ENCODE measurements around the gene SHOC2.

The SHOC2 gene

DNA sequence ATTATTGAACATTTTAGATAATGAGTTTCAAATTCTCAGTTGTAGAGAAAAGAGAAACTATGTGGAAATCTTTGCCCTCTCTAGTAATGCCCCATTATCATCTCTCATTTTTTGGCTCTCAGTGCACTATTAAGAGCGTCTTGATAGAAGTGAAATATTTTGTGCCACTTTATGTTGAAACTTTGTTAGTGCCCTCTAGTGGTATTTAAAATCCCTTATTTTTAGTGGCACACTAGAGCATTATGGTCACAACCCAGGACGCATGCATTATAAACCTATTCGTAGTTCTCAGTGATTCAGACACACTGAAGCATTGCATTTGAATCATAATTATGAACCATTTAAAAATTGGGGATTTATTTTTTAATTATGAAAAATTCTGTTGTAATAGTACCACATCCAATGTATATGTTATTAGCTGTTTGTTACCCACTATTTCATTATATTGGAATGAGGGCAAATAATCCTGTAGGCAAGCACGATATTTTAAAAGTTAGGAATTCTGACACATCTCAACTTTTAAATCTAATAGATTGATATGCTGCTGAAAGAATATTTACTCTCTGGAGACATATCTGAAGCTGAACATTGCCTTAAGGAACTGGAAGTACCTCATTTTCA, 25.7 kb upstream of the SHOC2 start:
- Histone ChIP-seq H3K79me1 (ENCODE audit: low read length) (no peaks in the 10 kb centered on the region), H4K12ac (ENCODE audit: low read depth, low read length) (no peak overlapping the region), H3K23ac (ENCODE audit: low read length) (no peak overlapping the region), H3K79me2 (ENCODE audit: control insufficient read depth, insufficient read depth, low read length, poor library complexity) (no peaks in the 10 kb centered on the region), H2BK12ac (ENCODE audit: low read length) (no peak overlapping the region), H4K8ac (ENCODE audit: low read depth, low read length) (no peak overlapping the region), H3K4me2 (ENCODE audit: low read length) (no peak overlapping the region), H3K18ac (ENCODE audit: low read length) (no peak overlapping the region), H3K9me3 (ENCODE audit: insufficient read depth, low read depth, low read length) (no peaks in the 10 kb centered on the region), H2AK5ac (ENCODE audit: low read length) (no peak overlapping the region), H3K27ac (ENCODE audit: low read depth, low read length) (no peak overlapping the region), H2BK5ac (ENCODE audit: low read depth, low read length, poor library complexity) (no peak overlapping the region), H3K36me3 (ENCODE audit: control insufficient read depth in 1 of 2, insufficient read depth in 2 of 2, low read length in 2 of 2) (peaks cover 0 to 7% of the 10 kb centered on the region in 2 experiments), H3K4me1 (ENCODE audit: control insufficient read depth in 1 of 2, insufficient read depth in 2 of 2, low read length in 2 of 2) (no peaks in the 10 kb centered on the region), H2BK120ac (ENCODE audit: insufficient read depth, low read length, poor library complexity) (no peak overlapping the region), H3K4me3 (ENCODE audit: low read depth, low read length) (no peak overlapping the region), H3K27me3 (ENCODE audit: insufficient read depth, low read length) (no peaks in the 10 kb centered on the region), H3K4ac (ENCODE audit: low read depth, low read length) (no peak overlapping the region), H3K9ac (ENCODE audit: low read length) (no peak overlapping the region), H4K91ac (ENCODE audit: low read depth, low read length) (no peak overlapping the region), H3K14ac (ENCODE audit: low read length) (no peak overlapping the region), H2AFZ (ENCODE audit: insufficient read depth, low read length, poor library complexity) (no peak overlapping the region)
- WGBS (ENCODE audit: extremely low coverage, insufficient coverage, insufficient read length) = no CpG with 5 or more reads among the region's 4 CpGs
- peak in 1 of 2 donors; percentile 78 for DNase-seq

DNA sequence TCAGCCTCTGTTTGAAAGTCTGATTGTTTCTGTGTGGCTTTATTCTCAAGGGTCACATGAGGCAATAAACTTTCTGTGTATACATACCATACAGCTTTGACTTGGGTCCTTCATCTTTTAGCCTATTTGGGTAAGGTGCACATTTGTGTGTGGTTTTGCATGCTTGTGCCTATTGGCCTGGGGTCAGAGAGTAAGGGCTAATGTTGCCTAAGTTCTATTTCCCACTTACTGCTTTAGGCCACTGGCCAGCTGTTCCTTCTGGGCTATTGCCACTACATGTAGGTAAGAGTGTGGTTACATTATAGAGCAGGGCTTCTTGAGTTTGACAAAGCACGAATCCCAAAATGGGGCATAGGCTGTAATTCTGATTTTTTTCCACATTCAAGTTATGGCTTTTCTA, 22.2 kb upstream of the SHOC2 start:
- no peak overlapping the region for H2AFZ ChIP-seq (ENCODE audit: insufficient read depth, low read length, poor library complexity)

DNA sequence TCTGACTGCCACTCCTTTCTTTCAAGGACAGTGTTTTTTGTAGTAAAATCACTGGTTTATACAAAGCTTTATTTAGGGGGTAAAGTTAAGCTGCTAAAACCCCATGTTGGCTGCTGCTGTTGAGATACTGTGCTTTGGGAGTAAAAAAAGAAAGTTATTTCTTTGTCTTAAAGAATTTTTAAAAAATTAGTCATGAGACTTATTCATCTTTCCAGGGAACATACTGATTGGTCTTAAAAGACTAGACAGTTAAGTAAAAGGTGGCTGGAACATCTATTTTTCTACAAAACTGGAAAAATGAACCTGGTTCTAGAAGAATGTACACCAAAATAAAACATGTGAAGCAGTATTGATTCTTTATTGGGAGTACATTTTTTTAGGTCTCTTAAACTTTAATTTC, 21.0 kb upstream of the SHOC2 start:
- no peak overlapping the region for H3K23ac ChIP-seq (ENCODE audit: low read length)
- H3K27me3 ChIP-seq (ENCODE audit: insufficient read depth, low read length) = no peaks in the 10 kb centered on the region
- DNase-seq = no peak
- H3K27ac ChIP-seq (ENCODE audit: low read depth, low read length) = no peak overlapping the region
- no peak overlapping the region for H3K4ac ChIP-seq (ENCODE audit: low read depth, low read length)
- no peak overlapping the region for H4K8ac ChIP-seq (ENCODE audit: low read depth, low read length)
- no peak overlapping the region for H2BK5ac ChIP-seq (ENCODE audit: low read depth, low read length, poor library complexity)
- no peak overlapping the region for H2AK5ac ChIP-seq (ENCODE audit: low read length)
- no peak overlapping the region for H2BK120ac ChIP-seq (ENCODE audit: insufficient read depth, low read length, poor library complexity)
- H3K79me1 ChIP-seq (ENCODE audit: low read length) = no peaks in the 10 kb centered on the region
- no peak overlapping the region for H4K91ac ChIP-seq (ENCODE audit: low read depth, low read length)
- H3K9me3 ChIP-seq (ENCODE audit: insufficient read depth, low read depth, low read length) = no peaks in the 10 kb centered on the region
- H3K4me1 ChIP-seq (ENCODE audit: control insufficient read depth in 1 of 2, insufficient read depth in 2 of 2, low read length in 2 of 2) = no peaks in the 10 kb centered on the region
- H3K18ac ChIP-seq (ENCODE audit: low read length) = no peak overlapping the region
- H3K14ac ChIP-seq (ENCODE audit: low read length) = no peak overlapping the region
- no peak overlapping the region for H2AFZ ChIP-seq (ENCODE audit: insufficient read depth, low read length, poor library complexity)
- H3K4me3 ChIP-seq (ENCODE audit: low read depth, low read length) = no peak overlapping the region
- no peak overlapping the region for H4K12ac ChIP-seq (ENCODE audit: low read depth, low read length)
- H3K9ac ChIP-seq (ENCODE audit: low read length) = no peak overlapping the region
- H3K79me2 ChIP-seq (ENCODE audit: control insufficient read depth, insufficient read depth, low read length, poor library complexity) = no peaks in the 10 kb centered on the region
- no peak overlapping the region for H2BK12ac ChIP-seq (ENCODE audit: low read length)
- no peak overlapping the region for H3K4me2 ChIP-seq (ENCODE audit: low read length)
- peaks cover 3 to 9% of the 10 kb centered on the region in 2 experiments for H3K36me3 ChIP-seq (ENCODE audit: control insufficient read depth in 1 of 2, insufficient read depth in 2 of 2, low read length in 2 of 2)

More for the DNA sequence above, 22.2 kb upstream of the SHOC2 start:
- H3K27ac ChIP-seq (ENCODE audit: low read depth, low read length) = no peak overlapping the region
- no CpG with 5 or more reads among the region's 1 CpG for whole genome bisulfite sequencing (ENCODE audit: extremely low coverage, insufficient coverage, insufficient read length)
- no peak overlapping the region for H3K4me2 ChIP-seq (ENCODE audit: low read length)
- no peak overlapping the region for H2BK120ac ChIP-seq (ENCODE audit: insufficient read depth, low read length, poor library complexity)
- no peaks in the 10 kb centered on the region for H3K9me3 ChIP-seq (ENCODE audit: insufficient read depth, low read depth, low read length)
- DNase-seq = no peak
- H3K23ac ChIP-seq (ENCODE audit: low read length) = no peak overlapping the region
- H3K27me3 ChIP-seq (ENCODE audit: insufficient read depth, low read length) = no peaks in the 10 kb centered on the region
- H3K4ac ChIP-seq (ENCODE audit: low read depth, low read length) = no peak overlapping the region
- H3K36me3 ChIP-seq (ENCODE audit: control insufficient read depth in 1 of 2, insufficient read depth in 2 of 2, low read length in 2 of 2) = peaks cover 3 to 9% of the 10 kb centered on the region in 2 experiments
- no peaks in the 10 kb centered on the region for H3K79me1 ChIP-seq (ENCODE audit: low read length)
- no peak overlapping the region for H4K12ac ChIP-seq (ENCODE audit: low read depth, low read length)
- H3K4me3 ChIP-seq (ENCODE audit: low read depth, low read length) = no peak overlapping the region
- H3K18ac ChIP-seq (ENCODE audit: low read length) = no peak overlapping the region
- H4K8ac ChIP-seq (ENCODE audit: low read depth, low read length) = no peak overlapping the region
- H2BK12ac ChIP-seq (ENCODE audit: low read length) = no peak overlapping the region
- H3K9ac ChIP-seq (ENCODE audit: low read length) = no peak overlapping the region
- H3K79me2 ChIP-seq (ENCODE audit: control insufficient read depth, insufficient read depth, low read length, poor library complexity) = no peaks in the 10 kb centered on the region
- no peak overlapping the region for H3K14ac ChIP-seq (ENCODE audit: low read length)
- H2BK5ac ChIP-seq (ENCODE audit: low read depth, low read length, poor library complexity) = no peak overlapping the region
- no peak overlapping the region for H4K91ac ChIP-seq (ENCODE audit: low read depth, low read length)
- no peak overlapping the region for H2AK5ac ChIP-seq (ENCODE audit: low read length)
- no peaks in the 10 kb centered on the region for H3K4me1 ChIP-seq (ENCODE audit: control insufficient read depth in 1 of 2, insufficient read depth in 2 of 2, low read length in 2 of 2)

- Histone ChIP-seq H3K9me3 (ENCODE audit: insufficient read depth, low read depth, low read length) (no peaks in the 10 kb centered on the region), H2AK5ac (ENCODE audit: low read length) (no peak overlapping the region), H3K27me3 (ENCODE audit: insufficient read depth, low read length) (no peaks in the 10 kb centered on the region), H3K14ac (ENCODE audit: low read length) (no peak overlapping the region), H2AFZ (ENCODE audit: insufficient read depth, low read length, poor library complexity) (no peak overlapping the region), H3K36me3 (ENCODE audit: control insufficient read depth in 1 of 2, insufficient read depth in 2 of 2, low read length in 2 of 2) (peaks cover 3 to 9% of the 10 kb centered on the region in 2 experiments), H3K4me2 (ENCODE audit: low read length) (no peak overlapping the region), H4K91ac (ENCODE audit: low read depth, low read length) (no peak overlapping the region), H3K18ac (ENCODE audit: low read length) (no peak overlapping the region), H3K79me1 (ENCODE audit: low read length) (no peaks in the 10 kb centered on the region), H3K79me2 (ENCODE audit: control insufficient read depth, insufficient read depth, low read length, poor library complexity) (no peaks in the 10 kb centered on the region), H4K12ac (ENCODE audit: low read depth, low read length) (no peak overlapping the region), H3K27ac (ENCODE audit: low read depth, low read length) (no peak overlapping the region), H2BK120ac (ENCODE audit: insufficient read depth, low read length, poor library complexity) (no peak overlapping the region), H3K23ac (ENCODE audit: low read length) (no peak overlapping the region), H3K4me1 (ENCODE audit: control insufficient read depth in 1 of 2, insufficient read depth in 2 of 2, low read length in 2 of 2) (no peaks in the 10 kb centered on the region), H4K8ac (ENCODE audit: low read depth, low read length) (no peak overlapping the region), H3K4me3 (ENCODE audit: low read depth, low read length) (no peak overlapping the region), H2BK5ac (ENCODE audit: low read depth, low read length, poor library complexity) (no peak overlapping the region), H3K4ac (ENCODE audit: low read depth, low read length) (no peak overlapping the region), H2BK12ac (ENCODE audit: low read length) (no peak overlapping the region), H3K9ac (ENCODE audit: low read length) (no peak overlapping the region)
- DNase-seq = no peak
- no CpG with 5 or more reads among the region's 2 CpGs for WGBS (ENCODE audit: extremely low coverage, insufficient coverage, insufficient read length)
These were observed 18.4 kb upstream of the SHOC2 start for GRCh38 chr10:110900983-110901382.
